CD4-positive, alpha-beta T cell treated with Interleukin-21 for 1 hour (primary cell): ENCODE measurements around the gene PDZD4.

Source experiments
- DNase-seq: peaks from one replicate; pipeline ENCODE4 v3.0.0-alpha.2; 2020

Gene PDZD4

DNA sequence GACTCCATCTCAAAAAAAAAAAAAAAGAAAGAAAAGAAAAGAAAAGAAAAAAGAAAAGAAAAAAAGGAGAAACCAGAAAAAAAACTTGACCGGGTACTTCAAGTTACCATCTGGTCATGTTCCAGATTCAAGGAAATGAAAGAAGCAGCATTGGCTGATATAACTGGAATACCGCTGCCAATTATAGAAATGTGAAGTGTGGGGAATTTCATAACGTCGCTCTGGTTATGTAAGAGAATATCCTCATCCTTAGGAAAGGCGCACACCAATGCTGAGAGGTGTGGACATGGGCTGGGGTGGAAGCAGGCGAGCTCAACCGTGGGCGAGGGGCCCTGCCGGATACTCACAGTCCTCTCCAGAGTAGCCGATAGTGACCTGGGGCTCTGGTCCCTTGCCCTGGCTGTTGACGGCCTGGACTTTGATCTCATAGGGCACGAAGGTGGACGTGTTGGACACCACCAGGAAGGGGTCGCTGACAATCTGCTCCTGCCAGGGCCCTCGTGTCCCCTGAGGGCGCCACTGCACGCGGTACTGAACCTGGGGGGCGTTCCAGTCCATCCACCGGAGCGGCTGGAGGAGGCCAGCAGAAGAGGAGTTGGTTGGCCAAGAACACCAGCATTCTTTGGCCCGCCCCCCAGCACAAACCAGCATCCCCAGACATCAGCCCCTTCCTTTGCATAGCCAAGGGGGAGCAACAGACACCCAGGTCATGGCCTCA, 36.1 kb upstream of the PDZD4 start:
- no peak for DNase-seq

DNA sequence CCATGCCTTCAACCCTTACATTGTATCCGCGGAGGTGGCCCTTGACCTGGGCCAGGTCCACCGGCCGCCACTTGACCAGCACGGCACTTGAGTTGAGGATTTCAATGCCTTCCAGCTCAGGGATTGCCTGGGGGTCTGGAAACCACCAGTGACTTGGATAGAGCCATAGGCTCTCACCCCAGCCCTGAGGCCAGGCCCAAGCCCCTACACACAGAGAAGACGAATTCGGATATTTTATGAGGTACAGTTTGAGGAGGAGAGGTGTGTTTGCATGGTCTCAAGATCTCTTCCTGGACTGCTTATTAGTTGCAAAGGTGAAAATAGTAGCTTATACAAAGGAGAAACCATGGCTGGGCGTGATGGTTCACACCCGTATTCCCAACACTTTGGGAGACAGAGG, 35.3 kb upstream of the PDZD4 start:
- DNase-seq, result no peak

DNA sequence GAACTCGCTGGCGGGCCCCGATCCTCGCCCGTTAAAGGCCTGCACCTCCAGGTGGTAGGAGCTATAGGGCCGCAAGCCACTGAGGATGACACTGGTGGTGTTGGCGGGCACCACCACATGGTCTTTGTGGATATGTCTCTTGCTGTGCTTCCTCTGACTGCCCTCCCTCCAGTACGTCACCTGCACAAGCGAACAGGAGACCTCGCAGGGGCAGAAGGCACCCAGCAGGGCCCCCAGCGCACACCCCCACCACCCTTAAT, 34.9 kb upstream of the PDZD4 start:
- no peak for DNase-seq

DNA sequence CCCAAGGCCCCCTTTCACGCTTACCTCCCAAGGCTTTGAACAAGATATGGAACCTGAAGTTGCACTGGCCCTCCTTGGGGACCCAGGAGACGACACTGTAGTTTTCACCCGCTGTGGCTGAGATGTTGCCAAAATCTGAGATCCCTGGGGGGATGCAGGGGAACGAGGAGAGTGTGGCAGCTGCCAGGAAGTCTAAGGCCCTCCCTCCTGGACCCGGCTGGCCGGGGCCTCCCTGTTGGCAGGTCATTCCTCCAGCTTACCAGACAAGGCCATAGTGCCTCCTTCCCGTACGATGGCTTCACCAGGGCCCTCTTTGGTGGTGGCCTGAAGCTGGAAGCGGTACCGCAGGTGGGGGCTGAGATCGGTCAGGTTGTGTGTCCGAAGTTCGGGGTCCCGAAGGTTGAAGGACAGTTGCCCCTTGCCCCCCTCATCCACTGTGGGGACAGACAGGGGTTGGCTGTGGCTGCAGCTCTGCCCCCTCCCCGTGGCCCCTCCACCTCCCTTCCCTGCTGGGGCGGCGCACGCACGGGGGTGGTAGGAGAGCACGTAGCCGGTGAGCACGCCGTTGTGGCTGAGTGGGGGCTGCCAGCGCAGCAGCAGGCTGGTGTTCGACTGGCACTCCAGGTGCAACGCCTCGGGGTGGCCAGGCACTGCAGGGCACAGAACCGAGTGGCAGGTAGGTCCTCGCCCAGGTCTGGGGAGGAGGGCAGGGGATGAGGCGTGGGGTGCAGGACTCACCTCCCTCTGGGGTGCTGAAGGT, 34.4 kb upstream of the PDZD4 start:
- DNase-seq, result no peak

DNA sequence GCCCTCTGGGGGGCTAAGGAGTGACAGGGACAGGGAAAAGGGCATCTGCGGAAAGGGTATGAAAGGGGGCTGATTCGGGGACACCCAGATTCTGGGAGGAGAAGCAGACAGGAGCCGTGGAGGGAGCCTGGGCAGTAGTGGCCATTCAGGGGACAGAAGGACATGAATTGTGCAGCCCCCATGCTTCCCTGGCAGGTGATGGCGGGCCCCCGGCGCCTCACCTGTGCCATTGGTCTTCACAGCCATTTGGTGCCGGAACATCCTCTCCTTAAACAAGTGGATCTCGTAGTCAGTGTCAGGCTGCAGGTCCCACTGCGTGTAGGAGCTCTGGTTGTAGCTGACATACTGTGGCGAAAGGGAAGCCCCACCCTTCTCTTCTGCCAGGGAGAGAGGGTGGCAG, 33.8 kb upstream of the PDZD4 start:
- no peak for DNase-seq

DNA sequence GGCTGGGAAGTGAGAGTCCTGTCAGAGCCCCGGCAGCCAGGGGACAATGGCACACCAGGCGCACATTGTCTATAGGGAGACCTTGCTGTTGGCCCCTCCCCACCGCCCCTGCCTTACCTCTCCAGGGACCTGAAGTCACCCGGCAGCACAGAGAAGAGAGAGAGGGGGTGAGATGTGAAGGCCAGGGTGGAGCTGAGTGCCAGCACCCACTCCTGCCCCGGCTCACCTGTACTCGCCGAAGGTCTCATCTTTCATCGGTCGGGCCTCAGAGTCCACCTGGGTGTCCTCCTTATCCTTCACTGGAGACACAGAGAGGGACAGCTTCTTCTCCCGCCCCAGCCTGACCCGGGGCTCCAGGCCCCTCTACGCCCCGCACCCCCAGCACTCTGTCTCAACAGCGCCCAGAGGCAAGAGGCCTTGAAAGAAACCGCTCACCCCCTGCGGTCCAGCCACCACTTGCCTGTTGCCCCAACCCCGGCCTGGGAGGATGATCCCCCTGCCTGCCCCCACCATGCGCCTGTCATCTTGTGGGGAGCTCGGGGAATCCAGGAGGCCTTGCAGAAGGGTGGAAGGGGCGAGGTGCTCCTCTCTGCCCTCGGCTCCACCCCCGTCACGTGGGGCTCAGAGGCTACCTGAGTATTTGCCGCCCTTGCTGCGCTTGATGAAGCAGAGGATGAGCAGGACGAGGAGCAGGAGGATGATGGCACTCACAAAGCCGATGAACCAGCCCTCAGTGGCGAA, 33.1 kb upstream of the PDZD4 start:
- DNase-seq, result no peak

DNA sequence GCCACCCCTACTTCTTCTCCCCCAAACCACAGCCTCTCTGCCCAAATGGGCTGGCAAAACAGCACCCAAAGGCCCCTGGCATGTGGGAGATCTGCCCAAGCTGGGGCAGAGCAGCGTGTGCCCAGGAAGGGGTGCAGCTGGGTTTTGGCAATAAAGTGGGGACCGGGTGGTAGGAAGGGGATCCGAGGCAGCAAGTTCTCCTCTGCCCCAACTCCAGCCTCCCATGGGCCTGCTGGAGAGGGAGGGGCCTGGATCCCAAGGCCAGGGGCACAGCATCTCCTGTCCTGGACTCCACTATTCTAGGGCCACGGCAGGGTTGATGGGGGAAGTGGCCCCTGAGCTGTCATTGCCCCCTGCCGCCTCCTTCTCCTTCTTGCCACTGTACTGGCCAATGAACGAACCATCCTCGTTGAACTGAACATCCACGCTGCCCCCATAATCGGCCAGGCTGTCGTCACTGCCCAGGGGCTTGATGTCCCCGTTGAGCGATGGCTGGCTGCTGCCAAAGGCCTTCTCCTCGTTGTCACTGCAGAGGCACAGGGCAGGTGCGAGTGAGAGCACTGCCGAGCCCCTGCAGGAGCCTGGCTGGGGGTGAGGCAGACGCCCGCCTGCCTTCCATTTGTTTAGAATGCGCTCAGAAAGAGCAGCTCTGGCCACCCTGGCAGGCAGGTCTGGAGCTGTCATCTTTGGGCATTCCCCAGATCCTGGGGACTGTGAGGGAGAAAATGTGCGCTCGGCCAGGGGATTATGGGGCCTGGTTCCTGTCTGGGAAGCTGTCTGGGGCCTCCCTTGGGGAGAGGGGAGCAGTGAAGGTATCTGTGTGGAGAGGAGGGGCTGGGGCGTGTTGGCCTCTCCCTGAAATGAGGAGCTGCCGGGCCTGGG, 32.3 kb upstream of the PDZD4 start:
- no peak for DNase-seq

DNA sequence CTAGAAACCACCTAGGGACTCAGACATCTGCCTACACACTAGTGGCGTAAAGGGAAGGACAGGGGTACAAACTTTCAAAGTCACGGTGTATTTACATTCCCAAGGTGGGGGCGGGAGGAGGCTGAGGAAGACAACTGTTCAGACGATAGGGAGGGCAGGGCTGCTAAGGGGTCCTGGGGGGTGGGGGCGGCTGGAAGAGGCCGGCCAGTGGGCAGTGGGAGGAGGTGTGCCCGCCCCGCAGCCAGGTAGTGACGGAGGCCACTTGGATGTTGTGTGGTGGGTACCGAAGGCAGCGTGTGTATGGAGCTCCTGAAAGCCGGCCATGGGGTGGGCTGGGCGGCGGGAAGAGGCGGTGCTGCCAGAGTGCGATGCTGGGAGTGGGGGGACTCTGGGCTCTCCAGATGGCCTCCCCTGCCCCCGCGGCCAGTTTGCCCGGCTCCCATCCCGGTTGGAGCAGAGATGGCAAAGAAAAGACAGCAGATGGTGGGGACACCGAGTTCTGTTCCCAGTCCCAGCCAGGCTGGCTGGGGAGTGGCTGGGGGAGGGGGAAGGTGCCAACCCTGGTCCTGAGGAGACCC, 31.5 kb upstream of the PDZD4 start:
- no peak for DNase-seq

DNA sequence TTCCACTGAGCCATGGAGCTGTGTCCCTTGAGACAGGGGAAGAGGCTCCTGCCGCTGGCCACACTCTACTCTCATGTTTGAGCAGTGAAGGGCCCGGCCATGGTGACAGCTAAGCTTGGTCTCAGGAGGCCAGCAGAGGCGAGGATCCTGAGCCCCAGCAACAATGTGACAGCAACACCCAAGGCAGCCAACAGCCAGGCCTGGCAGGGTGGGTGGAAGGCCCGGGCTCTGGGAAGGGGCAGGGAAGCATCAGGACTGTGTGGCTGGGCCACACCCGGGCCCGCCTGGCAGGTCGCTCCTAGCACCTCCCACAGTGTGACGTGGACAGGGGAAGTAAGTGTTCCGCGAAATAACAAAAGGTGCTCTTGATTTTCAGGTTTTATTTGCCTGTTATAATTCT, 30.8 kb upstream of the PDZD4 start:
- DNase-seq, result no peak

DNA sequence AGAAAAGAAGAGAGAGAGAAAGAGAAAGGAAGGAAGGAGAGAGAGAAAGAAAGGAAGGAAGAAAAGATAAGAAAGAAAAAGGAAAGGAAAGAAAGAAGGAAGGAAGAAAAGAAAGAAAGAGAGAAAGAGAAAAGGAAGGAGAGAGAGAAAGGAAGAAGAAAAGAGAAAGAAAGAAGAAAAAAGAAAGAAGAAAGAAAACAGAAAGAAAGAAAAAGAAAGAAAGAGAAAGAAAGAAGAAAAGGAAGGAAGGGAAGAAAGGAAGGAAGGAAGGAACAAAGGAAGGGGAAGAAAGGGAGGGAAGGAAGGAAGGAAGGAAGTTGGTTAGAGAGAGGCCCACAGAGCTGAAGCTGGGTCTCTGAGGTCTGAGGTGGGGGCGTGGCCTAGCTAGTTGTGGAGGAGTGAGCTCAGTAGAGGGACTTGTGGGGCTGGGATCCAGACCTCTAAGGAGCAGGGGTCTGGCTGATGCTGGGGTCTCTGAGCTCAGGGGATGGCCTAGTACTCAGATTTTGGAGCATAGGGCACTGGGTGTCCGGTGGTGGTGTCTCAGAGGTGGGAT, 27.1 kb upstream of the PDZD4 start:
- DNase-seq, result no peak

DNA sequence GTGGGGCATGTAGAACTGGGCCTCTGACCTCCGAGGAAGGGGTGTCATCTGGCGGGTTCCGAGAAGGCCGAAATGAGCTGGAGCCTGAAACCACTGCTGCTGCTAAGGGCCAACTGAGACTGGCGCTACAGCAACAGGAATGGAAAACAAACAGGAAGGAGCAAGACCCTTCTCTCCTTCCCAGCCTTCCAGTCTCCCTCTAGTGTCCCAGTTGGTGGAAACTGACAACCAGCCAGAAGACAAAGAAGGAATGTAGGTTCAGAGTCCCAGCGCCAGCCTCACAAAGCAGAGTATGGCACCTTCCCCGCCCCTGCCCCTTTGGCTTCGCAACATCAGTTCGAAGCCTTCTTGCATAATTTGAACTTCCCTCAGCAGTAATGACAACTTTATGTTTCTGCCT, 24.4 kb upstream of the PDZD4 start:
- DNase-seq, result no peak

DNA sequence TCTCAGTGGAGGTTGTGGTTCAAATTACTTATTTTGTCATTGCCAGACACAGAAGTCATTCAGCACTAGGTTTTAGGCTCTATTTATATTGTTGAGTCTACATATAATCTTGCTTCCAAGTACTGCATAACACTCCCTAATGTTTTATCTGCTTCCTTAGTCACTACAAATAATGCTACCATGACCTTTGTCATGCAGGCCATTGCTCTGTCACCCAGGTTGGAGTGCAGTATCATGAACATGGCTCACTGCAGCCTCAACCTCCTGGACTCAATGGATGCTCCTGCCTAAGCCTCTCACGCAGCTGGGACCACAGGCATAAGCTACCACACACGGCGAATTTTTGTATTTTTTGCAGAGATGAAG, 23.5 kb upstream of the PDZD4 start:
- no peak for DNase-seq

DNA sequence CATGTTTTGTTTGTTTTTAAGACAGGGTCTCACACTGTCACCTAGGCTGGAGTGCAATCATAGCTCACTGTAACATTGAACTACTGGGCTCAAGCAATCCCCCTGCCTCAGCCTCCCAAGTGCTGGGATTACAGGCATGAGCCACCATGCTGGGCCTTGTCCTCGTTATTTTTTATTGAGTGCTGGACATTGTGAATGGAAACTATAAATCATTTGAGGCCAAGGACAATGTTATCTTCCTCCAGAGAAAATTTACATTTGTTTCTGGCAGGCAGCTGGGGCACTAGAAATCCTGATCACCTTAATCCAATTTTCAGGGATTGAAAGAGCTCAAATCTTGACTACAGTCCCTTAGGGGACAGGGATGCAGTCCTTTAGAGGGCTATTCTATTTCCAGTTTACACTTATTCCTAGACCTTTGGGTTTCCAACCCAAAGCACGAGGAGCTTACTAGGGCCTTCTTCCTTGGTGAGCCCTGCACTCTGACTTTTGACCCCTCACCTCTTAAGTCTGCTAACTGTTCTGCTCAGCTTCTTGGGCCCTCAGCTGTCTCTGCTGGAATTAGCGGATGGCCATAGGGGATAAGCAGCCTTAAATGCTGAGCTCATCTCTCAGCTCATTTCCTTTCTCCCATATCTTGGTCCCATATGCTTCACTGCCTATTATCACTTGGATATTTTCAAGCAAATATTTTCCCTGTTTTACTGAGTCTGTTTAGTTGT, 23.0 kb upstream of the PDZD4 start:
- DNase-seq, result no peak

DNA sequence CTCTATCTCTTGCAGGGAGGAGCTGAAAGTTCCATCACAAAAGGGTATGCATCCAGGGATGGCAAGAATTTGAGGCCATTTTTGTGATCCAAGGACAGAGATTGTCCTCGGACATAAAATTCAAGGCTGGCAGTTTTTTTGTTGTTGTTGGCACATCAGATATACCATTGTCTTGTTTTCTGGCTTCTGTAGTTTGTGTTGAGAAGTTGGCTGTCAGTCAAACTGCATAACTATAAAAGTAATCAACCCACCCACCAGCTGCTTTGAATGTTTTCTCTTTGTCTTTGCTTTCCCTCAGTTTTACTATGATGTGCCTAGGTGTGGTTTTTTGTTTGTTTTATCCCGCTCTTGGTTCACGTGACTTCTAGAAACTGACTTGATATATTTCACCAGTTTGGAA, 21.6 kb upstream of the PDZD4 start:
- DNase-seq, result no peak

DNA sequence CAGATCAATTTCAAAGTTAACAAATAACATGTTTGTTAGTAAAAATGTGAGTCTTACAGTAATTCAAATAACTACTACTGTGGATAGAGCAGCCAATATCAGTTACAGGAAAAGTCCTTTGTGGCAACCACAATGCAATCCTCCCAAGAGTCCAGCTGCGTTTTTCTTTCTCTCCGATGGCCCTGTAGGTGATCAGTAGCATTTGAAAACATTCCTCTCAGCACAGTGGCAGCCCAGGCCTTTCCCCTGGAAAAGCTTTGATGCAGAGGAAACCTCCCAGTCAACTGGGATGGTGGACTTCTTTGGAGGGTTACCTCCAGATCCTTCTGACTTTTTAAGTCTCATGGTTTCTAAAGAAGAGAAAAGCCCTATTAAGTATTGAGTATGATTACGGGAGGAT, 18.0 kb upstream of the PDZD4 start:
- DNase-seq, result no peak

DNA sequence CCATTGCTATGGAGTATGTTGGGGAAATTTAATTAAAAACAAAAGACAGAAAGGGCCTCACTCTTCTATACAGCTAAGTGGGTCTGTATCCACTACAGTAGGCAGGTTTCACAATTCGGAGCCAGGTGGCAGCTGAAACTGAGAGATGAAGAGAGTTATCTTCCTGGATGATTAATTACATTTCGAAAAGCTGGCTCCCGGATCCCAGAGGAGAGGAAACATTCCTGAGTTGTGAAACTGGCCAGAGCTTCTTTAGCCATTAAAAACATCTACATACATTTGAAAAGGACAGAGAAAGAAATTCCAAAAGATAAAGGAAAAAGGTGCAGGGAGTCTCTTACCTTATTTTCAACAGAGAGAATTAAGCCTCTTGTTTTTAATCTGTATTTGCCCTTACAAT, 15.5 kb upstream of the PDZD4 start:
- no peak for DNase-seq

DNA sequence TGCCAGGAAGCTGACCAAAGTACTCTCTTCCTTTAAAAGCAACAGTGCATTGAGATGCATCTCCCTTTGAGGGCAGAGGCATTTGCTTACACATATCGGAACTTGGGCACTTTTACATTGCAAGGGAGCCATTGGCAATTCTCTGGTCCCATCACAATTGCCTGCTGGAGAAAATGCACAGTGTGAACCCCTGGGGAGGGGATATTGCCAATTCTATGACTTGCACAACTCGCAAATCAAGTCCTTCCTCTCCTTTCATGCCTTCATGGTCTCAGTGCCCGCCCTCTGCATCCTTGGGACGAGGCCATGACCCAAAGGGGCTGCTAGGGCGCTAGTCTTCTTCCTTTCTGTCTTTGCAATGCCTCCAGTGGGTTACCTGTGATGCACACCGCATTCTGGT, 14.9 kb upstream of the PDZD4 start:
- no peak for DNase-seq

DNA sequence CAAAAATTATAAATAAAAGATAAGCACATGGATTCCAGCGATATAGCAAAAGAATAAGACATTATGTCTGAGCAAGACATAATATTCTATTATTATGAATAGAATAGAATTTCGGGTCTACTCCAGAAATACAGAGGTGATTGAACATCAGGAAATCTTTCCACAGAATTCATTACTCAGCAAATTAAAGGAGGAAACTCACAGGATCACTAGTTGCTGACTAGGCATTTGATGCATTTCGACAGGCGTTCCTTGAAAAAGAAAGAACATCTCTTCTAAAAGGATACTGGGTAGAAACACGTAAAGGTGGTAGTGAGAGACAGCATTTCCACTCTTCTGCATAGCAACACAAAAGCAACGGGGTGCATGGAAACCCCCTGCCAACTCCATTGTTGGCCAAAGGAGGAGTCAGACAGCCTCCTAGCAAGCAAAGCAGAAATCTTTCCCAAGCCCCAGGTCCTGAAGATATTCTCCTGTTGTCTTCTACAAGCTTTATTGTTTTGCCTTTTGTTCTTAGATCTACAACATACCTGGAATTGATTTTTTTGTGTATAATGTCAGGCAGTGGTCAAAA, 14.3 kb upstream of the PDZD4 start:
- no peak for DNase-seq

DNA sequence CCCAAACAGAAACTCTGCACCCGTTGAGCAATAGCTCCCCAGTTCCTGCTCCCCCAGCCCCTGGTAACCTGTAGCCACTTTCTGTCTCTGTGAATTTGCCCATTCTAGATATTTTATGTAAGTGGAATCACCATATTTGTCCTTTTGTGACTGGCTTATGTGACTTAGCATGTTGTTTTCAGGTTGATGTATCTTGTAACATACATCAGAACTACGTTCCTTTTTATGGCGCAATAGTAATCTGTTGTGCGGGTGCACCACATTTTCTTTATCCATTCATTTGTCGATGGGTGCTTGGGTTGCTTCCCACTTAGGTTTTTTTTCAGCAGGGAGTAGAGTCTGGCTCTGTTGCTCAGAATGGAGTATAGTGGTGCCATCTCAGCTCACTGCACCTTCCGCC, 6.6 kb upstream of the PDZD4 start:
- DNase-seq, result no peak

DNA sequence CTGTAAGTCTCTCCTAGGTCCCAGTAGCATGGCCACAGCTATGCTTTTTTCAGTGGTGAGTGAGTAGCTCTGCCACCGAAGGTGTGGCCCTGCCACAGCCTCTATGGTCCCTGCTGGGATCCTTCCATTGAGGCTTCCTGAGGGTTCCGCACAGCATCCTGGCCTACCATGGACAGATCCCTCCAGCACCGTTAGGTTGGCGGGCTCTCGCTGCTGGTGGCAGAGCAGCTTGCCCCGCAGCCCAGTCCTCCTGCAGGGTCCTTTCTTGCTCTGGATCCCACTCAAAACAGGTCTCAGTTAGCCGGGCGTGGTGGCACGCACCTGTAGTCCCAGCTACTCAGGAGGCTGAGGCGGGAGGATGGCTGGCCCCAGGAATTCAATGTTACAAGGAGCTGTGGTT, 2.4 kb upstream of the PDZD4 start:
- no peak for DNase-seq

DNA sequence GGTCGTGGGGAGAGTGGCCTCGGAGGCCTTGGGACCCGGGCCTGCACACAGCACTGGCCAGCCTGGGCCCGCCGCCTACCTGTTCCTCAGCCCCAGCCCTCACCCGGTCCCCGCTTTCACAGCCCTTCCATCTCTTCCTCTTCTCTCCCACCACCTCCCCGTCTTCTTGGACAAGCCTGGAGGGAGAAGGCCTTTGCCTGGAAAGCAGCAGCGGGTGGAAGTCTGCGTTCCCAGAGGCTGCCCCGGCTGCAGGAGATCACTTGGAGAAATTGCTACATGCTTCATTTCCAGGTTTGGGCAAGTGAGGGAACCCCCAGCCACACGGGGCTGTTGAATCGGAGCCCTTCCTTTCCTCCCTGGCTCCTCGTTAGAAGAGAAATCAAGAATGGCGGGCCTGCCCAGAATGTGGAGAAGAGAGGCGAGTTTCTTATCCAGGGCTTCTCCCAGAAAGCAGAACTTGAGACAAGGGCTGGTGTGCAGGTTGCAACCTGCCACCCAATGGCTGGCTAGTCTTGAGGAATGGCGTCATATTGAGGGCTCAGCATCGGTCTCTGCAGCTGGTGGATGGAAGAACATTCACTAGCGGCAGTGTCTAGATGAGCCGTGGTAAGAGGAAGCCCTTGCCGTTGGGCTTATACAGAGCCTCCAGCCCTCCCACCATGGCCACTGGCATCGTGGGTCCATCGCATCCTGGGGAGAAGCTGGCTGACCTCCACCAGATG, 1.2 kb upstream of the PDZD4 start:
- no peak for DNase-seq
